Measurements from ENCODE around the gene TRPC3. TPM values are rescaled to one million over a fixed set of nuclear protein-coding genes. Genes with fewer than 3 reads are reported as not detected.

TRPC3 gene
- total RNA-seq, 1 donor from 2014 or later = 0.07 TPM

- no peaks in the 10 kb centered on the region for H3K9me3 ChIP-seq (ENCODE audit: insufficient read depth, low read depth, low read length)
- FAIRE-seq (no peak), DNase-seq (ENCODE audit: low read depth) (no peak)
- no peaks in the 10 kb centered on the region for H3K36me3 ChIP-seq (ENCODE audit: insufficient read depth, low read length)
- no peak overlapping the region for H3K4me3 Mint-ChIP-seq (ENCODE audit: unreplicated experiment)
- H3K27ac ChIP-seq (ENCODE audit: low read depth, low read length) = no peak overlapping the region
- no peaks in the 10 kb centered on the region for H3K9me3 Mint-ChIP-seq (ENCODE audit: unreplicated experiment)
- no peak overlapping the region for H2AFZ ChIP-seq (ENCODE audit: low read depth, low read length)
- peaks cover 2% of the 10 kb centered on the region for H3K27me3 Mint-ChIP-seq (ENCODE audit: low read depth, unreplicated experiment)
- TF ChIP-seq CTCF (IDR thresholded peaks at IDR 0.05; ENCODE audit: insufficient read depth, low read depth, low read length) (no peak), EZH2 (IDR thresholded peaks at IDR 0.05; ENCODE audit: insufficient read depth, low read length) (no peak)
- no peak overlapping the region for H3K4me3 ChIP-seq (ENCODE audit: insufficient read depth, low read depth, low read length)
- H3K27ac Mint-ChIP-seq (ENCODE audit: unreplicated experiment) = no peak overlapping the region
- H3K27me3 ChIP-seq (ENCODE audit: insufficient read depth, low read length) = no peaks in the 10 kb centered on the region
- H3K79me2 ChIP-seq (ENCODE audit: insufficient read depth, low read length) = no peaks in the 10 kb centered on the region
- H3K9ac ChIP-seq (ENCODE audit: low read length) = no peak overlapping the region
- no peaks in the 10 kb centered on the region for H3K4me1 Mint-ChIP-seq (ENCODE audit: low read depth, unreplicated experiment)
- H3K4me2 ChIP-seq (ENCODE audit: low read length) = no peak overlapping the region
- no peaks in the 10 kb centered on the region for H4K20me1 ChIP-seq (ENCODE audit: insufficient read depth, low read length)
- H3K36me3 Mint-ChIP-seq (ENCODE audit: low read depth, unreplicated experiment) = no peaks in the 10 kb centered on the region
- H3K4me1 ChIP-seq (ENCODE audit: insufficient read depth, low read length) = no peaks in the 10 kb centered on the region
These were observed 66.7 kb downstream of the TRPC3 start for GRCh38 chr4:121885115-121885514.

GRCh38 chr4:121881158-121881557 is 70.7 kb downstream of the TRPC3 start:
- peaks cover 9% of the 10 kb centered on the region for H3K27me3 Mint-ChIP-seq (ENCODE audit: low read depth, unreplicated experiment)
- no peak overlapping the region for H3K4me2 ChIP-seq (ENCODE audit: low read length)
- no peaks in the 10 kb centered on the region for H3K27me3 ChIP-seq (ENCODE audit: insufficient read depth, low read length)
- H3K9ac ChIP-seq (ENCODE audit: low read length) = no peak overlapping the region
- no peaks in the 10 kb centered on the region for H4K20me1 ChIP-seq (ENCODE audit: insufficient read depth, low read length)
- no peak overlapping the region for H3K4me3 ChIP-seq (ENCODE audit: insufficient read depth, low read depth, low read length)
- no peak overlapping the region for H3K27ac ChIP-seq (ENCODE audit: low read depth, low read length)
- no peaks in the 10 kb centered on the region for H3K4me1 Mint-ChIP-seq (ENCODE audit: low read depth, unreplicated experiment)
- no peaks in the 10 kb centered on the region for H3K4me1 ChIP-seq (ENCODE audit: insufficient read depth, low read length)
- H3K27ac Mint-ChIP-seq (ENCODE audit: unreplicated experiment) = no peak overlapping the region
- no peak for DNase-seq (ENCODE audit: low read depth)
- no peak overlapping the region for H2AFZ ChIP-seq (ENCODE audit: low read depth, low read length)
- H3K4me3 Mint-ChIP-seq (ENCODE audit: unreplicated experiment) = no peak overlapping the region
- H3K36me3 Mint-ChIP-seq (ENCODE audit: low read depth, unreplicated experiment) = no peaks in the 10 kb centered on the region
- FAIRE-seq = no peak
- no peaks in the 10 kb centered on the region for H3K9me3 ChIP-seq (ENCODE audit: insufficient read depth, low read depth, low read length)
- H3K79me2 ChIP-seq (ENCODE audit: insufficient read depth, low read length) = no peaks in the 10 kb centered on the region
- TF ChIP-seq EZH2 (IDR thresholded peaks at IDR 0.05; ENCODE audit: insufficient read depth, low read length) (no peak), CTCF (IDR thresholded peaks at IDR 0.05; ENCODE audit: insufficient read depth, low read depth, low read length) (no peak)
- H3K36me3 ChIP-seq (ENCODE audit: insufficient read depth, low read length) = no peaks in the 10 kb centered on the region
- H3K9me3 Mint-ChIP-seq (ENCODE audit: unreplicated experiment) = no peaks in the 10 kb centered on the region

GRCh38 chr4:121879135-121879534 is 72.7 kb downstream of the TRPC3 start:
- H2AFZ ChIP-seq (ENCODE audit: low read depth, low read length) = no peak overlapping the region
- no peaks in the 10 kb centered on the region for H3K27me3 ChIP-seq (ENCODE audit: insufficient read depth, low read length)
- H3K27ac Mint-ChIP-seq (ENCODE audit: unreplicated experiment) = no peak overlapping the region
- H3K36me3 ChIP-seq (ENCODE audit: insufficient read depth, low read length) = no peaks in the 10 kb centered on the region
- no peaks in the 10 kb centered on the region for H3K4me1 ChIP-seq (ENCODE audit: insufficient read depth, low read length)
- H3K9ac ChIP-seq (ENCODE audit: low read length) = no peak overlapping the region
- no peaks in the 10 kb centered on the region for H3K79me2 ChIP-seq (ENCODE audit: insufficient read depth, low read length)
- H3K9me3 Mint-ChIP-seq (ENCODE audit: unreplicated experiment) = no peaks in the 10 kb centered on the region
- no peak overlapping the region for H3K4me3 ChIP-seq (ENCODE audit: insufficient read depth, low read depth, low read length)
- TF ChIP-seq CTCF (IDR thresholded peaks at IDR 0.05; ENCODE audit: insufficient read depth, low read depth, low read length) (no peak), EZH2 (IDR thresholded peaks at IDR 0.05; ENCODE audit: insufficient read depth, low read length) (no peak)
- no peak overlapping the region for H3K4me3 Mint-ChIP-seq (ENCODE audit: unreplicated experiment)
- H3K27me3 Mint-ChIP-seq (ENCODE audit: low read depth, unreplicated experiment) = peaks cover 9% of the 10 kb centered on the region
- no peaks in the 10 kb centered on the region for H4K20me1 ChIP-seq (ENCODE audit: insufficient read depth, low read length)
- no peak overlapping the region for H3K4me2 ChIP-seq (ENCODE audit: low read length)
- no peaks in the 10 kb centered on the region for H3K36me3 Mint-ChIP-seq (ENCODE audit: low read depth, unreplicated experiment)
- FAIRE-seq (no peak), DNase-seq (ENCODE audit: low read depth) (no peak)
- H3K9me3 ChIP-seq (ENCODE audit: insufficient read depth, low read depth, low read length) = no peaks in the 10 kb centered on the region
- no peak overlapping the region for H3K27ac ChIP-seq (ENCODE audit: low read depth, low read length)
- no peaks in the 10 kb centered on the region for H3K4me1 Mint-ChIP-seq (ENCODE audit: low read depth, unreplicated experiment)
